Astrocyte of the cerebellum (primary cell): ENCODE measurements around the gene ZSCAN12.

Experiments used
- DNase-seq: peaks from one replicate; pipeline ENCODE4 v3.0.0-alpha.2; 2011; ENCODE audit warnings: low read depth
- H3K4me3 ChIP-seq: 2 replicates; pipeline ENCODE4 v1.5.1; 2011; ENCODE audit warnings: mild to moderate bottlenecking, low read depth, low read length, moderate library complexity
- in situ Hi-C: cut with HindIII; loops from 2 replicates; pipeline ENCODE4 v1.10.0; 2017; ENCODE audit warnings: low sequenced_read_pairs
- TF ChIP-seq, protein P1 (sequence below): IDR thresholded peaks from 2 replicates; pipeline ENCODE4 v1.5.1; 2012; ENCODE audit warnings: low read length, low read depth, moderate library complexity, mild to moderate bottlenecking; ENCODE audit errors: missing control alignments

Gene ZSCAN12

DNA sequence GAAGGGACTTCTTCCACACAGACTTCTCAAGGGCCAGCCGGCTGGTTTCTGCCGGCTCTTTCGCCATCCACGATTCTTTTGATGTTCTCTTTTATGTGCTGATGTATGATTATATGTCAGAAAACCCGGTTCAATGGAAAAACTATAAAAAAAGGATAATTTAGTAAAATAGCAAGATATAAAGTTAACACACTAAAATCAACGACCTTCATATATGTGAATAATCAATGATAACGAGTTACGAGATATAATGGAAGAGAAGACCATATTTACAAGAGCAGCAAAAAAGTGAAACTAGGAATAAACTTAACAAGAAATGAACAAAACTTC, 540 bp upstream of the ZSCAN12 start:
- DNase-seq, result no peak
- in situ Hi-C loops, result no loop called here
- H3K4me3 ChIP-seq, result peak overlapping the region; percentile 93
- TF ChIP-seq, protein P1, sequence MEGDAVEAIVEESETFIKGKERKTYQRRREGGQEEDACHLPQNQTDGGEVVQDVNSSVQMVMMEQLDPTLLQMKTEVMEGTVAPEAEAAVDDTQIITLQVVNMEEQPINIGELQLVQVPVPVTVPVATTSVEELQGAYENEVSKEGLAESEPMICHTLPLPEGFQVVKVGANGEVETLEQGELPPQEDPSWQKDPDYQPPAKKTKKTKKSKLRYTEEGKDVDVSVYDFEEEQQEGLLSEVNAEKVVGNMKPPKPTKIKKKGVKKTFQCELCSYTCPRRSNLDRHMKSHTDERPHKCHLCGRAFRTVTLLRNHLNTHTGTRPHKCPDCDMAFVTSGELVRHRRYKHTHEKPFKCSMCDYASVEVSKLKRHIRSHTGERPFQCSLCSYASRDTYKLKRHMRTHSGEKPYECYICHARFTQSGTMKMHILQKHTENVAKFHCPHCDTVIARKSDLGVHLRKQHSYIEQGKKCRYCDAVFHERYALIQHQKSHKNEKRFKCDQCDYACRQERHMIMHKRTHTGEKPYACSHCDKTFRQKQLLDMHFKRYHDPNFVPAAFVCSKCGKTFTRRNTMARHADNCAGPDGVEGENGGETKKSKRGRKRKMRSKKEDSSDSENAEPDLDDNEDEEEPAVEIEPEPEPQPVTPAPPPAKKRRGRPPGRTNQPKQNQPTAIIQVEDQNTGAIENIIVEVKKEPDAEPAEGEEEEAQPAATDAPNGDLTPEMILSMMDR, result no peak

- TF ChIP-seq, protein P1, result no peak
- H3K4me3 ChIP-seq, result no peak overlapping the region
- in situ Hi-C loops, result no loop called here
- no peak for DNase-seq
These were observed 3.6 kb downstream of the ZSCAN12 start for GRCh38 chr6:28395918-28396317.

DNA sequence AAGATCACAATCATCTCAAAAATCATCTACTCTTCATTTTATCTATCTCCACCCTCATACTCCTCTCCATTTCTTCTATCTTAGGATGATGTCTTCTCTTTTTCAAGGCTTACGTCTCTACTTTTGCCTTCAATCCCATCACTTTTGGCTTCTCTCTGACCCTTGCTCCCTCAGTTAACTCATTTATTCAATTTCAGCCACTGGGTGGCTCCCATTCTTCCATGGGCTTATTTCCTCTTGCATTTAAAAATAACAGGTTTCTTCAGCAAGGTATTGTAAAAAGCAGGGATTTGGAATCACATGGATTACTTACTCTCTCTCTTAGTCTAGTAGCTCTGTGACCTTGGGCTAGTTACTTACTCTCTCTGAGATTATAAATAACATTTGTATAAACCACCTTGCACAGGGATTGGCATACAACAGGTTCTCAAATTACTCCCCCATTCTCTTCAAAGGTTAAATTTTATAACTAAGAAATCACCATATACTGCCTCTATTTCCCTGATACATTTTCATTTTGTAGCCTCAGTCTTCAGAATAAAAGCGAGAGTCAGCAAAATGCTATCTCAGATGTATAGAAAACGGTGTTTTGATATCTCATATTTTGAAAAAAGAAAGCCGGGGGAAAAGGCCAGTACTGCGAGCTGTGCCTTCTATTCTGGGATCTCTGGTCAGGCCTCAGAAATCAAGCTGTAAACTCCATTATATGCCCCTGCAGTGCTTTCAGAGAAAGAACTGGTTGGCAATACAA, 5.5 kb downstream of the ZSCAN12 start:
- no peak for DNase-seq
- H3K4me3 ChIP-seq, result no peak overlapping the region
- in situ Hi-C loops, result no loop called here

DNA sequence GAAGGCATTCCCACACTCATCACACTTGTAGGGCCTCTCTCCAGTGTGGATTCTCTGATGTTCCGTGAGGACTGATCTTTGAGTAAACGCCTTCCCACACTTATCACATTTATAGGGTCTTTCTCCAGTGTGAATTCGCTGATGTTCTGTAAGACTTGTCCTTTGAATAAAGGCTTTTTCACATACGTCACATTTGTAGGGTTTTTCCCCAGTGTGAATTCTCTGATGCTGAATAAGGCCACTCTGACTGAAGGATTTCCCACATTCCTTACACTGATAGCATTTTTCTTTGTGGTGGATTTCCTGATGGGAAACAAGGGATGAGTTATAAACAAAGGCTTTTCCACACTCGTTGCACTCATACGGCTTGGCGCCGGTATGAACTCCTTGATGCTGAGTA, 8.9 kb downstream of the ZSCAN12 start:
- TF ChIP-seq, protein P1, result no peak
- in situ Hi-C loops, result no loop called here
- H3K4me3 ChIP-seq, result no peak overlapping the region
- DNase-seq, result no peak

More for the DNA sequence above, 5.5 kb downstream of the ZSCAN12 start:
- TF ChIP-seq, protein P1, result peak; percentile 44

GRCh38 chr6:28384143-28384533, 15.4 kb downstream of the ZSCAN12 start:
- in situ Hi-C loops, result loop anchor here (5.0 kb wide), 1 partner anchor 242 kb away; the partner anchor contains the start of gene ZKSCAN8
- TF ChIP-seq, protein P1, result no peak
- H3K4me3 ChIP-seq, result no peak overlapping the region
- no peak for DNase-seq

DNA sequence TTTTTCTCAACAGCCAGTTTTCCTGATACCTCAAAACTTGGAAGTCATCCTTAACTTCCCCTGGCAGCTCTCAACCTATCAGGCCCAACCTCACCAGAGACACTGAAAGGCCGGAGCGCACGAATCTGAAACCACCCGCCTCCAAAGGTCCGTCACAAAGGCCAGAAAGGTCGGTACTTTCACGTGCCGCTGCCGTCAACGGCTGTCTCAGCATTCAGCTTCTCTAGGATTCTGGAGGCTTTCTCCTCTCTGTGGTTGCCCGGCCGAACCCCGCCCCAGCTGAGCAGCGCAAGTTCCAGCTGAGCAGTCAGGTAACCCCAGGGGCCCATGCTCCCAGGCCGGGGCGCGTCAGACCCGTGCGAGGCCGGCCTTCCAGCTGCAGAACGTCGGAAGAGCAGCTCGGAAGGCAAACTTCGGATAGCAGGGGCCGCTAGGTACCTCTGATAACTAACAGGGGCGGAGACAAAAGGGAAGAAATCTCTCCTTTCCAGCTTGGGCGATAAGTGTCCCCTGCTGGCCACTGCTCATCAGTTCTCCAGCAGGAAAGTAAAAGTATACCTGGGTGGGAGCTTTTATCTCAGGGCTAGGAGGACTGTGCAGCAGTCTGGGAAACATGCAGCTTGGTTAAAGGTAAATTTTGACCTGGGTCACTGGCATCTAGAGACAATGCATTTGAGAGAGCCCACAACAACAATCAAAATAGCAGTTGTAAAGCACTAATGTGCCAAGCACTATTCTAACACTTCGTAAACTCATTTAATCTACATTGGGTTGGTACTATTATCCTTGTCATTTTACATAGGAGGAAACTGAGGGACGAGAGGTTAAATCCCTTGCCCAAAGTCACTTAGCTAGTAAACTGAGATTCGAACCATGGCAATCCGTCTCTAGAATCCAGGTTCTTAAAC, 16.1 kb downstream of the ZSCAN12 start:
- in situ Hi-C loops, result loop anchor here (5.0 kb wide), 1 partner anchor 241 kb away; the partner anchor contains the start of gene ZKSCAN8
- peak; percentile 43 for DNase-seq
- TF ChIP-seq, protein P1, result peak; percentile 59
- H3K4me3 ChIP-seq, result peak overlapping the region; percentile 43
